DMS 273 (cell line): Measurements from ENCODE around the gene SNX32.

Experiments
- DNase-seq: peaks from one replicate; lab custom pipeline; 2025; ENCODE audit not compliant: unreplicated experiment; lab: John Stamatoyannopoulos, UW

Gene SNX32

GRCh38 chr11:65796726-65797601, 36.8 kb upstream of the SNX32 start:
- DNase-seq, result no peak

DNA sequence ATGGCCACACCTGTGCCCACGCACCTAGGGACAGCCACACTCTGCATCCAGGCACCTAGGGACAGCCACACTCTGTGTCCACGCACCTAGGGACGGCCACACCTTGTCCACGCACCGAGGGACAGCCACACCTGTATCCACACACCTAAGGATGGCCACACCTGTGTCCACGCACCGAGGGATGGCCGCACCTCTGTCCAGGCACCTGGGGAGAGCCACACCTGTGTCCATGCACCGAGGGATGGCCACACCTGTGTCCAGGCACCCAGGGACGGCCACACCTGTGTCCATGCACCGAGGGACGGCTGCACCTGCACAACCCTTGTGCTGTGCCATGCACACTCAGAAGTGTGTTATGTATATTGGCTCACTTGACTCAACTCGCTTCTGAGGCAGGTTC, 36.1 kb upstream of the SNX32 start:
- DNase-seq, result no peak

DNA sequence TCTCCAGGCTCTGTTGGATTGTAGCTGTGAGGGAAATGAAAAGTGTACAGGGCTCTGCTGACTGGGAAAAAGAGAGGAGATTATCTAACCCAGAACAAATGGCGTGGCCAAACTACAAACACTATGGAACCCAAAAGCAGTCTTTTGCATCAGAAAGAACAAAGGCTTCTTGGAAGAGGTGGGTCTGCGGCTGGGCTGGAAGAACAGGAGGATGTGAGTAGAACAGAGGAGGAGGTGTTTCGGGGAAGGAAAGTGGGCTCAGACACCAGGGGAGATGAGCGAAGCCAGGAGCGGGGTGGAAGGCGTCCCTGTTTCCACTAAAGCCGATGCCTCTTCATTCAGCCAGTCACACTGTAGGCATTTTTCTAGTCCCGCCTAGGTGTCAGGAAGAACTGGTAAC, 34.9 kb upstream of the SNX32 start:
- DNase-seq, result no peak

GRCh38 chr11:65801153-65801987, 32.4 kb upstream of the SNX32 start:
- DNase-seq, result no peak

DNA sequence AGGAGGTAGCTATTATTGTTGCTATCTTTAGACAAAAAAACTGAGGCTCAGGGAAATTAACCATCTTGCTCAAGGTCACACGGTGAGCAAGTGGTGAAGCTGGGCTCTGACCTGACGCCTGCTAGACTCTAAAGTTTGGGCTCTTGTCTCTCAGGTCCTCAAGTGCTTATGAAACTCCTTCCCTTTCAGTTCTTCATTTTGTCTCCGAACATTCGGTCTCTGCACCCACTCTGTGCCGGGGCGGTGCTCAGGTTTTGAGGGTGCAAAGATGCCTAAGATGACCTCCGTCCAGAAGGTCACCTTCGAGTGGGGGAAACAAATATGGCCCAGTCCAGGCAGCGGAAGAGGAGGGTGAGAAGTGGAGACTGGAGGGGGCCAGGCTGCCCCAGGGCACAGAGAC, 30.9 kb upstream of the SNX32 start:
- DNase-seq, result no peak

DNA sequence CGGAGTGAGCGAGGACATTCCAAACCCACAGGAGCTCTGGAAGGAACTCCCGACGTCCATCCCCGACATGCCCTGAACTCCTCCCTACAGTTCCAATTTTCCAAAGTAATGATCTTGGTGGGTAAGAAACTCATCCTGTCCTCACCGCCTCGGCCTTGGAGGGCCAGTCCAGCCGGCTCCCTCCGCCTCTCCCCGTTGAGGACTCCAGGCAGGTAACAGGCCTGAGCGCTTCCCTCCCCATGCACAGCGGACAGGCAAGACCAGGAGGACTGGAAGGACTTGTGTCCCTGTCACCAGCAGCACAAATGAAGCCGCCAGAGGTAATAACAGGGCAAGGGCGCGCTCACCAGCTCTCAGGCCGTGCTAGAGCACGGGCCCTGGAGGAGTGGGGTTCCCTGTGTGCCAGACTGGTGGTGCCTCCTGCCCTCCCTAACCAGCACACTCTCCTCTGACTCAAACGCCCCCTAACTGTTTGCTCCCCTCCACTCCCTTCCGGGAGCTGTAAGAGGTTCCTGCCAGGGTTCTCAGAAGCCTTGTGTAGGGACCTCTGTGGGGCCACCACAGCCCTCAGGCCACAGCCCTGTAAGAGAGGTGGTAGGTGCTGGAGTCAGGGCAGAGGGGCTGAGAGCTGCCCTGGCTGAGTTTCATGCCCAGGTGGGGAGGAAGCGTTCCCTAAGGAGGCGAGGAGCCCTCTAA, 29.8 kb upstream of the SNX32 start:
- no peak for DNase-seq

DNA sequence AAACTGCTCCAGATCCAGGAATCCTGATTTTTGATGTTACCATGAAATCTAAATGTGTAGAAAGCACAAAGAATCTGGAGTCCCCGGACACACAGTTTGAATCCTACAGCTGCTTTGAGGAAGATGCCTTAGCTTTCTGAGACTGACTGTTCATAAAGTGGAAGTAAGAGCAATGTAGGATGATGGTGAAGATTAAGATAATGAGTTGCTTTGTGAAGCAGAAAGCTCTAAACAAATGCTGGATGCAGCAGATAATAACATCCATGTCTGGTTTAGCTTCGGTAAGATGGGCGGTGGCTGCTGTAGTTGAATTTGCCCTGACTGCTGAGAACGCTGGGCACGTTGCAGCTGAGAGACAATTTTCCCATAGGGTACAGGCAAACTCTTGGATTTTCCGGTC, 26.8 kb upstream of the SNX32 start:
- no peak for DNase-seq

DNA sequence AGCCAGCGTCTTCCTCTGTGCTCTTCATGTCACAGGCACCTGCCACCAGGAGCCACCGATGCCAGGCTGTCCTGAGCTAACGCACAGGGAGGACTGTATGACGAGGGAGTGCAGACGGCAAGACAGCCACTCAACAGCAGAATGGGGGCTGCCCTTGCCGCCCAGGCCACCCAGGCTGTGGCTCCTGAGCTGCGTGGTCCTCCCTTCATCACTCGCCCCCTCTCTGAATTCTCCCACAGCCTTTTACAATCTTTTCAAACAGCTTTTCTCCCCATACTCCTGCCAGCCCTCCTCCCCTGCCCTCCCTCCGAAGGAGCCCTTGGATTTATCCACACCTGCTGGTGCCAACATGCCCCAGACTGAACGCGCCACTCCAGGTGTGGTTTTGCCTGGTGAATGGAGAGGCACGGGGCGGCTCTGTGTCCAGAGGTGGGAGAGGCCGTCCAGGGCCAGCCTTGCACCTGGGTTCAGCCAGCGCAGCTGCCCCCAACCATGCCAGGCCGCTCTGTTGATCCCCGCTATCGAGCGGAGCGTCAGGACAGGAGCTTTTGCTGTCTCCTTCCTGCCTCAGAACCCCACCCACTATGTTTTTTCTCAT, 24.9 kb upstream of the SNX32 start:
- DNase-seq, result no peak

GRCh38 chr11:65809496-65809895, 24.3 kb upstream of the SNX32 start:
- no peak for DNase-seq

GRCh38 chr11:65810046-65810868, 23.5 kb upstream of the SNX32 start:
- DNase-seq, result peak; percentile 21

GRCh38 chr11:65811764-65812475, 21.8 kb upstream of the SNX32 start:
- peak; percentile 37 for DNase-seq

- no peak for DNase-seq
Measured at GRCh38 chr11:65814131-65814985, 19.4 kb upstream of the SNX32 start.

GRCh38 chr11:65814986-65815565, 18.7 kb upstream of the SNX32 start:
- DNase-seq, result no peak

DNA sequence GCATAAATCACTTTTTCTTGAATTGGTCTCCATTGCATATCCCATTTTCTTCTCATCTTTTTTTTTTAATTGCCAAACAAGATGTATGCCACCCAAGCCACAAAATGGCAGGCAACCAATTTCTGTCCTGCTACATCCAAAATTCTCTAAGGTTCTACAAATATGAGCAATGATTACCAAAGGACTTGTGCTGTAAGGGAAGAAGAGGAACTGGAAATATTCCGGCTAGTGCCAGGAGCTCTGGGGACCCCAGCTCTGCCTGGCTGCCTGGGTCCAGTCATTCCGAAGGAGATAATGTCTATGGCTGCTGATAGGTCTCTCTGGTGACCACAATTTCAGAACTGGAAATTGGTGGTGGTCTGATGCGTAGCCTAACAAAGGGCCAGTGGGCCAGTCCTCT, 17.1 kb upstream of the SNX32 start:
- DNase-seq, result no peak

GRCh38 chr11:65817312-65817834, 16.4 kb upstream of the SNX32 start:
- DNase-seq, result peak; percentile 19

GRCh38 chr11:65817835-65818680, 15.7 kb upstream of the SNX32 start:
- DNase-seq, result peak; percentile 92

DNA sequence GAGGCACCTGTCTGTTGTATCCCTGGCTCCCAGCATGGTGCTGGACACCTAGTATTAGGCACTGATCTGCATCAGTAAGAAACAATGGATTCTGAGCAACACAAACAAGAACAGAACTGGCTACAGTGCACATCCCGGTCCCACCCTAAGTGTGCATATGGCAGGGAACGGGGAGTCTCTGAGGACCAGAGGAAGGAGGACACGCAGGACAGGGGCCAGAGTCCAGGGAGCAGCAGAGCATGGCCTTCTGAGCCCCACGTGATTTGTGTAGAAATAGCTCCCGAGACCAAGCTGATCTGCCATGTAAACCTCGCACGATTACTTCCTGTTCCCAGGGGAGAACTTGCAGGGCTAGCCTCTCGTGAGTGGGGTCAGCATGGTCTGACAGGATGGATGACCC, 12.7 kb upstream of the SNX32 start:
- DNase-seq, result no peak
